Panc1 (cell line): ENCODE measurements around the gene CEP57.

Source experiments
- POLR2AphosphoS5 ChIP-seq: IDR thresholded peaks from 2 replicates; pipeline ENCODE4 v1.6.1; 2012; ENCODE audit warnings: mild to moderate bottlenecking, low read depth, low read length, moderate library complexity
- REST ChIP-seq, 2 experiments: IDR thresholded peaks; 2 replicates each; pipeline ENCODE4 v1.6.1; 2011 to 2012; ENCODE audit warnings: low read depth in 2 of 2, control low read depth in 1 of 2, low read length in 1 of 2, mild to moderate bottlenecking in 1 of 2, moderate library complexity in 1 of 2; ENCODE audit not compliant: insufficient read depth in 1 of 2
- SIN3A ChIP-seq: IDR thresholded peaks from 2 replicates; pipeline ENCODE4 v1.6.1; 2012; ENCODE audit warnings: low read depth, mild to moderate bottlenecking, low read length, moderate library complexity, borderline replicate concordance; ENCODE audit not compliant: insufficient read depth
- TF ChIP-seq, protein P1 (sequence below): fragments of 450-650 bp; IDR thresholded peaks from 2 replicates; pipeline ENCODE4 v1.5.1; 2017; ENCODE audit warnings: mild to moderate bottlenecking

DNA sequence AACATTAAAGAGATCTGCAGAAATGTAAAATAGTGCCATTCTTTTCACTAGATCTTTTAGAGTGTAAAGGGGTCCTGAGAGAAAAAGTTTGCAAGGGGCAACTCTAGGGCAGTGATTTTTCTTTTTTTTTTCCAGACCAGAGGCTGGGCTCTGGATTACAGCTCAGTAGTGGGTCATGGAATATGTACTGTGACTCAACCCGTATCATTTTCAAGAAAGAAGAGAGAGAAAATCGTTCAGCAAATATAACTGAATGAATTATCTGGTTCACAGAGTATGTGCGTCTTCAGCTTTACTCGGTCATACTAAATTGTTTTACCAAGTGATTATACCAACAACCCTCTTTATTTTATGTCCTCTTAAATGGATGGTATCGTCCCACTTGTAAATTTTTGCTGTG is 3.8 kb downstream of the CEP57 start:
- TF ChIP-seq, protein P1, sequence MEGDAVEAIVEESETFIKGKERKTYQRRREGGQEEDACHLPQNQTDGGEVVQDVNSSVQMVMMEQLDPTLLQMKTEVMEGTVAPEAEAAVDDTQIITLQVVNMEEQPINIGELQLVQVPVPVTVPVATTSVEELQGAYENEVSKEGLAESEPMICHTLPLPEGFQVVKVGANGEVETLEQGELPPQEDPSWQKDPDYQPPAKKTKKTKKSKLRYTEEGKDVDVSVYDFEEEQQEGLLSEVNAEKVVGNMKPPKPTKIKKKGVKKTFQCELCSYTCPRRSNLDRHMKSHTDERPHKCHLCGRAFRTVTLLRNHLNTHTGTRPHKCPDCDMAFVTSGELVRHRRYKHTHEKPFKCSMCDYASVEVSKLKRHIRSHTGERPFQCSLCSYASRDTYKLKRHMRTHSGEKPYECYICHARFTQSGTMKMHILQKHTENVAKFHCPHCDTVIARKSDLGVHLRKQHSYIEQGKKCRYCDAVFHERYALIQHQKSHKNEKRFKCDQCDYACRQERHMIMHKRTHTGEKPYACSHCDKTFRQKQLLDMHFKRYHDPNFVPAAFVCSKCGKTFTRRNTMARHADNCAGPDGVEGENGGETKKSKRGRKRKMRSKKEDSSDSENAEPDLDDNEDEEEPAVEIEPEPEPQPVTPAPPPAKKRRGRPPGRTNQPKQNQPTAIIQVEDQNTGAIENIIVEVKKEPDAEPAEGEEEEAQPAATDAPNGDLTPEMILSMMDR = no peak
- no peak for TF ChIP-seq POLR2AphosphoS5
- no peak for TF ChIP-seq REST (IDR thresholded peaks at IDR 0.05; ENCODE audit: insufficient read depth in 1 of 2, low read depth in 2 of 2, low read length in 1 of 2)
- TF ChIP-seq SIN3A = no peak
